Large intestine (tissue), 3 donors: ENCODE measurements around the gene MGST2. TPM values are rescaled to one million over a fixed set of nuclear protein-coding genes. Genes with fewer than 3 reads are reported as not detected.
A peak's percentile ranks its signal among the peaks of the same experiment; 100 is the strongest.

ENCODE experiments used
- DNase-seq, 2 donors: peaks; one replicate each; pipeline versions ENCODE4 v3.0.0 to v3.0.0-alpha.2; 2013
- H3K27ac ChIP-seq: one replicate; pipeline ENCODE4 v1.5.1; 2013; ENCODE audit warnings: low read length
- H3K27me3 ChIP-seq: 2 replicates; pipeline ENCODE4 v1.6.1; 2013; ENCODE audit warnings: low read length; ENCODE audit not compliant: control insufficient read depth, insufficient read depth
- H3K36me3 ChIP-seq: 2 replicates; pipeline ENCODE4 v1.6.1; 2013; ENCODE audit warnings: low read length; ENCODE audit not compliant: control insufficient read depth, insufficient read depth
- H3K4me1 ChIP-seq: one replicate; pipeline ENCODE4 v1.6.1; 2013; ENCODE audit warnings: low read length; ENCODE audit not compliant: control insufficient read depth, insufficient read depth
- H3K4me3 ChIP-seq: one replicate; pipeline ENCODE4 v1.5.1; 2013; ENCODE audit warnings: low read length
- H3K9me3 ChIP-seq: one replicate; pipeline ENCODE4 v1.6.1; 2013; ENCODE audit warnings: mild to moderate bottlenecking, low read depth, low read length, moderate library complexity; ENCODE audit not compliant: control insufficient read depth
- WGBS: methylation state at CpG from one replicate; pipeline ENCODE4 v1.1.5; 2013; ENCODE audit warnings: low lambda C conversion rate; ENCODE audit not compliant: insufficient coverage; 5-methylcytosine and 5-hydroxymethylcytosine counted together
- polyA plus RNA-seq: library from polyadenylated mRNA; unstranded; fragments of 120-200 nt; gene quantifications from one replicate; pipeline ENCODE4 v1.2.1, GENCODE V29; 2013

The MGST2 gene
- polyA plus RNA-seq, 1 donor: 126 TPM

DNA sequence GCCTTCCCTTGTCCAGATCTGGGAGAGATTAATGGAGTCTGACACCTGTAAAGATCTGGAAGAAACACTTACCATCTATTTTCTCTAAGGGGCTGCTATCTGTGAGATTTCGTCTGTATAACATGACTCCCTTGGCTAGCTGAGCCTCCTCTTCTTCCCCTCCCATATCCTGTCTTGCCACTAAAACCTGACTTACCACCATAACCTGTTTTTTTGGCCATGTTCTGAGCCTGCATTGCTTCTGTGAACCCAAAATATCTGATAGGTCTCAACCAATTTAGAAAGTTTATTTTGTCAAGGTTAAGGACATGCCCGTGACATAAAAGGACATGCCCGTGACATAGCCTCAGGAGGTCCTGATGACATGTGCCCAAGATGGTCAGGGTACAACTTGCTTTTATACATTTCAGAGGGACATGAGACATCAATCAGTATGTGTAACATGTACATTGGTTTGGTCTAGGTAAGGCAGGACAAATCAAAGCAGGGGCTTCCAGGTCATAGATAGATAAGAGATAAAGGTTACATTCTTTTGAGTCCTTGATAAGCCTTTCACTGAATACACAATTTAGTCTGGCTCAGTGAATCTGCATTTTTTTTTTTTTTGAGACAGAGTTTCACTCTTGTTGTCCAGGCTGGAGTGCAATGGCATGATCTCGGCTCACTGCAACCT, 11.4 kb downstream of the MGST2 start:
- no peak for DNase-seq
- Histone ChIP-seq H3K9me3 (no peaks in the 10 kb centered on the region), H3K27me3 (no peaks in the 10 kb centered on the region), H3K36me3 (peaks cover 48% of the 10 kb centered on the region), H3K27ac (no peak overlapping the region), H3K4me3 (no peak overlapping the region), H3K4me1 (peaks cover under 1% of the 10 kb centered on the region)
- no CpG with 5 or more reads among the region's 4 CpGs for WGBS

DNA sequence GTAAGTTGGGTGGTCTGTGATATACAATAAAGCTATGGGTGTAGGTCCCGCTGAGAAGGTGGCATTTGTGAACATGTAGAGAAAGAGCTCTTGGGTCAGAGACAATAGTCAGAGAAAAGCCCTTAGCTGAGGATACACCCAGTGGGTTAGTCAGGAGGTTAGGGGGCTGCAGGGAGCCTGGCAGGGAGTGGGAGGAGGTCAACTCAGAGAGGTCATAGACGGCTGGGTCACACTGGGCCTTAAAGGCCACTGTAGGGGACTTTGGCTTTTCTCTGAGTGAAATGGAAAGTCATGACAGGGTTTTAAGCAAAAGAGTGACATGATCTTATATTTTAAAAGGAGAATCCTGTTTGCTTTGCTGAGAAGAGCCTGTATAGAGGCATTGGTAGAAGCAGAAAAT, 16.7 kb downstream of the MGST2 start:
- no peaks in the 10 kb centered on the region for H3K27me3 ChIP-seq
- no CpG with 5 or more reads among the region's 2 CpGs for WGBS
- no peak overlapping the region for H3K4me3 ChIP-seq
- no peak overlapping the region for H3K27ac ChIP-seq
- H3K4me1 ChIP-seq: peaks cover 27% of the 10 kb centered on the region
- DNase-seq: no peak
- H3K36me3 ChIP-seq: peaks cover 49% of the 10 kb centered on the region
- no peaks in the 10 kb centered on the region for H3K9me3 ChIP-seq

DNA sequence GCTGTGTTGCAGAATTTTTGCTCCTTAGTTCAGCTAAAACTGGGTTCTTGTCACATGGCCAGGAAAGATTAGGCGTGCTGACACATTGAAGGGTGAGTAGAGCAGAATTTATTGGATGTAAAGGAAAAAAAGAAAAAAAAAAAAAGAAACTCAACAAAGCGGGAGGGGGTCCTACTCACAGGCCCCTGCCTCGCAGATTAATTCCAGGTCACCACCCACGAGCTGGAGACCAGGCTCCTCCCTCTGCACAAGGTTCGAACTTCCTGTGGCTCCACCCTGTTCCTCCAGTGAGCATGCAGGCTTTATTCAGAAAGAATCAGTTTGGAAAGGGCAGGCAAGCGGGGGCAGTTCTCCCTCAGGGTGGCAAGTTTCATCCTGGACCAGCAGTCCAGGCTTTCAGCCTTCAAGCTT, 17.1 kb downstream of the MGST2 start:
- WGBS: 83% methylated on average over 1 of the region's 6 CpGs
- Histone ChIP-seq H3K4me3 (no peak overlapping the region), H3K27ac (no peak overlapping the region), H3K4me1 (peaks cover 31% of the 10 kb centered on the region), H3K36me3 (peaks cover 52% of the 10 kb centered on the region), H3K9me3 (no peaks in the 10 kb centered on the region), H3K27me3 (no peaks in the 10 kb centered on the region)
- no peak for DNase-seq

DNA sequence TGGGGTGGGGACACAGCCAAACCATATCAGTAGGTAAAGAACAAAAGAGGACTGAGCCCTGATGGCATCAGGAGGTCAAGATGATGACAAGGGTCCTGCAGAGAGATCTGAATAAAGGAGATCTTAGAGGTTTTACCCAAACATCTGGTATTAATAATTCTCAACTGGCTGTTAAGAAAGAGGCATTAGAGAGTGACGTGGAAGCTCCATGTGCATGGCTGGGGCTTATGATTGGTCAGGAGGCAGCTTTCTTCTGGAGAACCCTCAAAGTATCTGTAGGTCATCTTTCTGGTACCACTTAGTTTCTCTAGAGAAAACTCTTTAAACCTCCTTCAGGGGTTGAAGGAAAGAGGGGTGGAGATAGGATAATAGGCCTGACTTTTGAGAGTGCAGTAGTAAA, 18.7 kb downstream of the MGST2 start:
- WGBS: no CpG with 5 or more reads among the region's 1 CpG
- Histone ChIP-seq H3K9me3 (no peaks in the 10 kb centered on the region), H3K27me3 (no peaks in the 10 kb centered on the region), H3K36me3 (peaks cover 42% of the 10 kb centered on the region), H3K4me3 (no peak overlapping the region), H3K4me1 (peaks cover 45% of the 10 kb centered on the region), H3K27ac (no peak overlapping the region)
- DNase-seq: no peak

DNA sequence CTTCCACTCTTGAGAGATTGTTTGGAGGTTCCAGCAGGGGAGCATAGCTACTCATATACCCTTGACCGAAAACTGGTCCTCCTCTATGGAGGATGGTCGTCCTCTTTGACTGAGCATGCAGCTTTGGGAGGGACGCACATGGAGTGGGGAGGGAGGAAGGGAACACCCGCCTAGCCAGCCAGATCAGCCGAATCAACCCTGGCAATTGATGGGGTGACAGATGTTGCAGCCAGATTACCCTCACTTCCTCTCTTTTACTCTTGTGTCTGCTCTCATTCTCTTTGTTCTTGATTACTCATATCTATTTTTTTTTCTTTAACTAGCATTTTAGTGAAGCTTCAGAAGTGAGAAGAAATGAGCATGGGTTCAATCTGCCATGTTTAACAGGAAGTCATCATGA, 19.6 kb downstream of the MGST2 start:
- no peak overlapping the region for H3K4me3 ChIP-seq
- peaks cover 40% of the 10 kb centered on the region for H3K36me3 ChIP-seq
- peaks cover 53% of the 10 kb centered on the region for H3K4me1 ChIP-seq
- WGBS: no CpG with 5 or more reads among the region's 5 CpGs
- H3K27ac ChIP-seq: no peak overlapping the region
- no peak for DNase-seq
- H3K27me3 ChIP-seq: no peaks in the 10 kb centered on the region
- no peaks in the 10 kb centered on the region for H3K9me3 ChIP-seq

DNA sequence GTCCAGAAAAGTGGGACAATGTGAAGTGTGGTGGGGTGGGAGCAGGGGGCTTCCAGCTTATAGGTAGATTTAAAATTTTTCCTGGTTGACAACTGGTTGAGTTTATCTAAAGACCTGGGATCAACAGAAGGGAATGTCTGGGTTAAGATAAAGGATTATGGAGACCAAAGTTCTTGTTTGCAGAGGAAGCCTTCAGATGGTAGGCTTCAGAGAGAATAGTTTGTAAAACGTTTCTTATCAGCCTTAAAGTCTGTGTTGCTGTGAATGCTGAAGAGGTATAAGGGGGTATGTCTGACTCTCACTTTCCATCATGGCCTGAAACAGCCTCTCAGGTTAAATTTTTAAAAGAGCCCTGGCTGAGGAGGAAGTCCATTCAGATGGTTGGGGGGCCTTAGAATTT, 20.5 kb downstream of the MGST2 start:
- Histone ChIP-seq H3K9me3 (no peaks in the 10 kb centered on the region), H3K27ac (no peak overlapping the region), H3K27me3 (no peaks in the 10 kb centered on the region), H3K36me3 (peaks cover 30% of the 10 kb centered on the region), H3K4me3 (no peak overlapping the region), H3K4me1 (peaks cover 59% of the 10 kb centered on the region)
- DNase-seq: peak in 1 of 2 donors; percentile 66
- WGBS: no CpG with 5 or more reads among the region's 1 CpG

DNA sequence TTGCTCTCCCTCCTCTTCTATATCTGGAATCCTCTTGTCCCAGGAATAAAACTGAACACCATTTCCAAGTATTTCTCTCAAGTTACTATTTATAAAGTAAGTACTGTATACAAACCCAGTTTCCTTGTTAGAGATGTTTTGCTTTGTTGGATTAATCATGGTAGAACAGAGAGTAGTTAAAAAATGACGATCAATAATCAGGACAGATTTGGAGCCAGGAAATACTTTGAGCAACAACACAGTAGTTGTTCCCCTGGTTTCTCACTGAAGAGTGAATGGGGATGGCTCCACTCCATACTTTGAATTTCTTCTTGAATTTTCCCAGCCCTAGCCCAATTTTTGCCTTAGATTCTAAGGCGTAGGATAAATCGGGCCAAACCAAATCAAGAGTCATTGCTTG, 21.4 kb downstream of the MGST2 start:
- no peaks in the 10 kb centered on the region for H3K9me3 ChIP-seq
- H3K27ac ChIP-seq: no peak overlapping the region
- peaks cover 65% of the 10 kb centered on the region for H3K4me1 ChIP-seq
- no peaks in the 10 kb centered on the region for H3K27me3 ChIP-seq
- no peak for DNase-seq
- WGBS: no CpG with 5 or more reads among the region's 3 CpGs
- H3K4me3 ChIP-seq: no peak overlapping the region
- H3K36me3 ChIP-seq: peaks cover 26% of the 10 kb centered on the region

DNA sequence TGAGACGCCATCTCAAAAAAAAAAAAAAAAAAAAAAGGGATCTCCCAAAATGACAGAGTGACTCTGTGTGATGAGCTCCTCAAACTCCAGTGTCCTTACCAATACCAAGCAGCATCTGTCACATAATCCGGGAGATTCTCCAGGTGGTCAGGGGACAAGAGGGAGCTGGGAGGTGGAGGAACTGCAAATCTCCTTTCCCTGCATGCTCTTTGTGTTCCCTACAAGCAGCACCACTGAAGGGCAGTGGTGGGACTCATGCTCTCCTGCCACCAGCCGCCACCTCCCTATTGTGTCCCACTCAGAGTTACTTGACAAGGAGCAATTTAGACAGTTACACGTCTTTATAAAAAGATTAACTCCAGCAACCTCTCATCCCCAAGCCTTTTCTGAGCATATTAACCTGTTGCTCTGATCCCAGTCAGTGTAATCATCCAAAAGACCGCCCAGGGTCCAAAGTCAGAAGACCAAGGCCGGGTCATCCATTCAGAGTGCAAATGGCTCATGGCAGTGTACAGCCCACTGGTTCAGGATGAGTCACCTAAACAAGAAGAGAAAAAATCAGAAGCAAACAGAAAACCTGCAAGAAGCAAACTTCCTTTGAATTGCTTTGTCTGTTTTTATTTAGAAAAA, 23.6 kb downstream of the MGST2 start:
- H3K9me3 ChIP-seq: no peaks in the 10 kb centered on the region
- peaks cover 69% of the 10 kb centered on the region for H3K4me1 ChIP-seq
- peak; percentile 80 to 94 for DNase-seq
- H3K27me3 ChIP-seq: no peaks in the 10 kb centered on the region
- H3K4me3 ChIP-seq: no peak overlapping the region
- peaks cover 15% of the 10 kb centered on the region for H3K36me3 ChIP-seq
- H3K27ac ChIP-seq: peak overlapping the region; percentile 49
- no CpG with 5 or more reads among the region's 6 CpGs for WGBS

DNA sequence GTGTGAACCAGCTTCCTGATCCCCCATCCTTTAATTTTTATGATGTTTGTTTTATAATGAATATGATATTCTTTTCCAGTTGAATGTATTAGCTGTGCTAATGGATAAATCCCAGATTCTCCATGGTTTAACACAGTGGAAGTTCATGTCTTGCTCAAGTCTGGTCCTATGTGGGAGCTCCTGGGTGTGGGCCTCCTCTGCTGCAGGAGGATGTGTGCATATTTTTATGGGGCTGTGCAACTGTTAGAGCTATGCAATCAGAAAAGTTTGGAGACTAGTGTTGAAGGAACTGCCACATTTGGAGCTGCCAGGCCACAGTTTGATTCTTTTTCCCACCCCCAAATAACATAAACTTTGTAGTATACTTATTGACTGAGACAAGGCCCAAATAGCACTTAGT, 24.8 kb downstream of the MGST2 start:
- Histone ChIP-seq H3K9me3 (no peaks in the 10 kb centered on the region), H3K36me3 (peaks cover 4% of the 10 kb centered on the region), H3K27me3 (no peaks in the 10 kb centered on the region), H3K4me3 (no peak overlapping the region), H3K27ac (peak overlapping the region; percentile 4), H3K4me1 (peaks cover 67% of the 10 kb centered on the region)
- no peak for DNase-seq

DNA sequence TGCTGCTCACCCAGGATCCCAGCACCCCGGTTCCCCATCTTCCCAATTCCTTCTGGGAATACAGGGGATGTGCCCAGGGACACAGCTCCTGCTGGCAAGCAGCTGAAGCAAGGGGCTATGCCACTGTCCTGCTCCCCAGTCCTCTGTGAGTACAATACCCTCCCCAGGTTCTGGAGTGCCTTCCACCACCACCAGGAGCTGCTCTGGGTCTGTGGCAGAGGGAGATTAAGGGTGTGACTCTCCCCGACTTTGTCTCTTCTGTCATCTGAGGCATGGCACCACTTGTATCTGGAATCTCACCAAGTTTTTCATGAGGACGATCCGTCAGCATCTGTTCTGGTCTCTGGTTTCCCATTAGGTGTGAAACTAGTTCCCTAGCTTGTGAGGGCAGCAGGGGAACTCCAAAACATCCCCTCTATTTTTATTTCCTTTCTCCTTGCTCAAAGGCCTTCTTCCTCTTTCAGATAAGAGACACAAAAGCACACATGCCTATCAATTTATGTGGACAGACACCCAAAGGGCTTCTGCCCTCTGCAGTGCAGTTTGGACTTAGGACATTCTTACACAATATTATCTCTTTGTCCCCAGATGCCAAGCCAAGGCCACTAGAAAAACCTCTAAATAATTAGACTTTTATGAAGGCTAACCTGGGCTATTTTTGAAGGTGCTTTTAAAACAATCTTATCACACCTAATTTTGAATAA, 26.8 kb downstream of the MGST2 start:
- DNase-seq: peak; percentile 40 to 67
- peaks cover 17% of the 10 kb centered on the region for H3K36me3 ChIP-seq
- no peaks in the 10 kb centered on the region for H3K27me3 ChIP-seq
- WGBS: no CpG with 5 or more reads among the region's 4 CpGs
- peaks cover 46% of the 10 kb centered on the region for H3K4me1 ChIP-seq
- H3K4me3 ChIP-seq: no peak overlapping the region
- H3K9me3 ChIP-seq: no peaks in the 10 kb centered on the region
- H3K27ac ChIP-seq: peak overlapping the region; percentile 86
